Endometrium (tissue), 2 donors: Measurements from ENCODE around the gene MTOR.
"Not testable (repeated sequence)": the region's sequence is repeated elsewhere in the genome, so short reads cannot be mapped to it uniquely, and the experiment has no call there.

ENCODE experiments used
- FAIRE-seq: peaks from 2 replicates; lab custom pipeline; 2012; peaks lifted over from hg19 to GRCh38; lab: Jason Lieb, UNC
- donor health status: control.
- donor health status: control.

The MTOR gene

GRCh38 chr1:11180342-11180744 is 82.0 kb downstream of the MTOR start:
- FAIRE-seq, result no peak

DNA sequence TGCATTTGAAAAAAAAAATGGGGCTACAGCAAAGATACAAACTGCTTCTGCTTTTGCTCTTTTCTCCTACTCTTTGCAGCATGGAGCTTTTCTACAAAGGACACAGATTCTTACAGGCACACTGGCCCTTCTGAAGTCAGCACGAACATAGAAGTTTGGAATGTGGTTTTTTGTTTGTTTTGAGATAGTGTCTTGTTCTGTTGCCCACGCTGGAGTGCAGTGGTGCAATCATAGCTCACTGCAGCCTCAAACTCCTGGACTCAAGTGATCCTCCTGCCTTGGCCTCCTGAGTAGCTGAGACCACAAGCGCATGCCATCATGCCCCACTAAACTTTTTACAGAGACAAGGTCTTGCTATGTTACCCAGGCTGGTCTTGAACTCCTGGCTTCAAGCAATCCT is 82.6 kb downstream of the MTOR start:
- not testable (repeated sequence) for FAIRE-seq

DNA sequence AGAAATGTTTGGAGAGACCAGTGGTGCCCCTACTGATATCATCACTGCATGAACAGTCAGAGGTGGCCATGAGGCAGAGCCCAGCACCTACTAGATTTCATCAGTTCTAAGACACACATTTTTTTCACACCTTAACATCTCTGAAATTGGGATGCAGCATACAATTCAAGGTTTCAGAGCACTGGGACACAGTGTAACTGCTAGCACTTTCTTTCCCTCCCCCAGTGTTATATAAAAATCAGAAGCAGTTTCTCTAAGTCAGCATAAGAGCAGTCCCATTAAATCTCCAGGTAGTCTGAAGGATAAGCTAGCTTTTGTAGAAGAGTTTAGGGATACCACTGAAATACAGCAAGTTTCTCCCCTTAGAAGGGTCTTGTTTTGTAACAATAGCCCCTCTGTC is 83.2 kb downstream of the MTOR start:
- FAIRE-seq, result no peak

- no peak for FAIRE-seq
These were observed 84.0 kb downstream of the MTOR start for GRCh38 chr1:11178021-11179015.

DNA sequence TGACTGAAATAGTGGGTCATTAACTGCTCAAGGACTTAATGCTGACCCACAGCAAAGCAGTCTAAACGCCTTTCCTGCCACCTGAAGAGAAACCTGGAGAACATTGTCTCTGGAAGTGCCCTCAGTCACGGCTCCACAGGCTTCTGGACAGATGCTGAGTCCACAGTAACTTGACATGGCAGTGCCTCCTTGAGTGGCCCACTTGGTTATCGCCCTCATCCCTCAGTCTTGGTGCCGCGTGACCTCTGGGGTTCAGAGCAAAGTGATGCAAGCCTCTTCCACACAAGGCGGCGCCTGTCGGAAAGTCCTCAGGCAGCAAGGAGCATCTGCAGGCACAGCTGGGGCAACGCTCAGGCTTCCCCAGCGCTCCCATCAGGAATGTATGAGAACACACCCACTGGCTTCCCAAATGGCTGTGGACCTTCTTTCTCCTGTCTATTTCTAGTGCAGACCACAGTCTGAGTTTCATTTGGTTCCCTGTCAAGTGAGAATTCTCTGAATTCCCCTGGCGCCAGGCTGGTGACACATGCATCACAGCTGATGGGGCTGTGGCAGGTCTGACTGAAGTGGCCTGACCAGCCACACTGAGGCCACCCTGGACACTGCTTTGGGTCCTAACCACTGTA is 86.2 kb downstream of the MTOR start:
- no peak for FAIRE-seq

- FAIRE-seq, result no peak
These were observed 86.9 kb downstream of the MTOR start for GRCh38 chr1:11175461-11175860.

GRCh38 chr1:11174261-11174942 is 87.9 kb downstream of the MTOR start:
- no peak for FAIRE-seq

DNA sequence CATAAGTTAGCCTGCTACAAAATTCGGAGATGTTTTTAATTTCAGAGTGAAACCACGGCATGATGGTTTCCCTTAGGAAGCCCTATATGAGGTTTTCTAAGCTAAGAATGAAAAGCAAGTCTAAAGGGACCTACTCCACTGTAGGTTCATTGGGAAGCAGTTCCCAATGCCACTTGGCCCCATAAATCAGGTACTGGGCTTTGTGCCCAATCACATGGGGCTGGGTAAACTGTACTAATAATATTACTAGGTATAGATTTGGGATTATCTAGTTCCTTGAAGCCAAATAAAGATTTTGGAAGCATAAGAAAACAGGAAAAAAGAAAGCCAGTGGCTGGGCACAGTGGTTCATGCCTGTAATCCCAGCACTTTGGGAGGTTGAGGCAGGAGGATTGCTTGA is 92.2 kb downstream of the MTOR start:
- FAIRE-seq, result no peak

GRCh38 chr1:11169202-11169601 is 93.1 kb downstream of the MTOR start:
- no peak for FAIRE-seq

DNA sequence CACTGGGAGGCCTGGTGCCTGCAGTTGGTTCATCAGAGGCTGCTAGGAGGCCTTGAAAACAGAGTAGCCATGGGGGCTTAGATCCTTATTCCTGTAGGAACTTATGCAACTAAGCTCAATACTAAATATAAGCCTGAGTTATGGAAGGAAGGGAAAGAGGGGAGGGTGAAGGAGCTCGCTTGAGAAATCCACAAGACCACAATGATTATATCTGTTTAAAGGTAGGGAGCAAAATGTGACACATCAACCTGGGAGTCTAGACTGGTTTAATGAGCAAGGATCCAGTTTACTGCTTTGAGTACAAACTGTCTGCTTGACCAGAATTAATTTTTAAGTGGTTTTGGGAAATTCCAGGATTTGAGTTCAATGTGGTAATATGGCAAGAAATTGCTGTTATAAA is 93.6 kb downstream of the MTOR start:
- no peak for FAIRE-seq

DNA sequence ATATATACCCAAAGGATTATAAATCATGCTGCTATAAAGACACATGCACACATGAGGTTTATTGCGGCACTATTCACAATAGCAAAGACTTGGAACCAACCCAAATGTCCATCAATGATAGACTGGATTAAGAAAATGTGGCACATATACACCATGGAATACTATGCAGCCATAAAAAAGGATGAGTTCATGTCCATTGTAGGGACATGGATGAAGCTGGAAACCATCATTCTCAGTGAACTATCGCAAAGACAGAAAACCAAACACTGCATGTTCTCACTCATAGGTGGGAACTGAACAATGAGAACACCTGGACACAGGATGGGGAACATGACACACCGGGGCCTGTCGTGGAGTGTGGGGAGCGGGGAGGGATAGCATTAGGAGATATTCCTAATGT is 95.6 kb downstream of the MTOR start:
- not testable (repeated sequence) for FAIRE-seq

DNA sequence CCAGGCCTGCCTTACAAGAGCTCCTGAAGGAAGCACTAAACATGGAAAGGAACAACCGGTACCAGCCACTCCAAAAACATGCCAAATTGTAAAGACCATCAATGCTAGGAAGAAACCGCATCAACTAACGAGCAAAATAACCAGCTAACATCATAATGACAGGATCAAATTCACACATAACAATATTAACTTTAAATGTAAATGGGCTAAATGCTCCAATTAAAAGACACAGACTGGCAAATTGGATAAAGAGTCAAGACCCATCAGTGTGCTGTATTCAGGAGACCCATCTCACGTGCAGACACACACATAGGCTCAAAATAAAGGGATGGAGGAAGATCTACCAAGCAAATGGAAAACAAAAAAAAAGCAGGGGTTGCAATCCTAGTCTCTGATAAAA is 99.6 kb downstream of the MTOR start:
- FAIRE-seq, result not testable (repeated sequence)

GRCh38 chr1:11158720-11159321 is 103.5 kb downstream of the MTOR start:
- FAIRE-seq, result no peak

DNA sequence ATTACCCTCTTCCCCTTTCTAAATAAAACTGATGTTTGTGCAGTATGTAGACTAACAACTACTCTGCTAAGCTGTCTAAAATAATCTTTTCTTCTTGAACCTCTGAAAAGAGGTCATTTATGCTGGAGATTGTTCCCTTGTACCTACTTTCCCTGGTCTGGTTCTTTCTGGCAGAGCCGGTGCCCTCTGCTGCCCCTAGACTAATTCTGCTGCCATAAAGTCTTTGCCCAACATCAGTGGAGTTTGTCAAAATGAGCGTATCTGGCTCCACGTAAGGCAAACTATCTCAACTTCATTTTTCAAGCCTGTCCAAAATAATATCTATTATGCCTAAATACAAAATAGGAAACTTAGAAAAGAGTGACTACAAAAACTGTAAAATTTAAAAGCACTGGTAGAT is 104.1 kb downstream of the MTOR start:
- no peak for FAIRE-seq

- FAIRE-seq, result no peak
These were observed 104.5 kb downstream of the MTOR start for GRCh38 chr1:11157867-11158266.

DNA sequence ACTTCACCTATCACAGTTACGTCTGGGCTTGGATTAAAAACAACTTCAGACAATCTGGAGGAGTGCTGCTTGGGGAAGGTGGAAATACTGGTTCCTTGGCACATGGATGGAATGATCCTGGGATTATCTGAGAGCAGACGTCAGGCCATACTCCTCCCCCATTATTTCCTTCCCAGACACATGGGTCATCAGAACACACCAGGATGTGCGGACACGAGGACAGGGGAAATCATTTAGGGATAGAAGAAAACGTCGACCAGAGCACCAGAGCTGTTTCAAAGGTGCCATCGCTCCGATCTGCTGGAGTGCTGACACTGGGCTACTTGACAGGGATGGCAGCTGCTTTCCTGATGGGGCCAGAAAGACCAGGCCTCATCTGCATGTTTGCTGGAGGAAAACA is 105.0 kb downstream of the MTOR start:
- no peak for FAIRE-seq

GRCh38 chr1:11156963-11157362 is 105.4 kb downstream of the MTOR start:
- FAIRE-seq, result no peak

GRCh38 chr1:11156441-11156840 is 105.9 kb downstream of the MTOR start:
- no peak for FAIRE-seq

- FAIRE-seq, result no peak
These were observed 109.2 kb downstream of the MTOR start for GRCh38 chr1:11153184-11153583.

GRCh38 chr1:11152755-11153154 is 109.6 kb downstream of the MTOR start:
- no peak for FAIRE-seq

DNA sequence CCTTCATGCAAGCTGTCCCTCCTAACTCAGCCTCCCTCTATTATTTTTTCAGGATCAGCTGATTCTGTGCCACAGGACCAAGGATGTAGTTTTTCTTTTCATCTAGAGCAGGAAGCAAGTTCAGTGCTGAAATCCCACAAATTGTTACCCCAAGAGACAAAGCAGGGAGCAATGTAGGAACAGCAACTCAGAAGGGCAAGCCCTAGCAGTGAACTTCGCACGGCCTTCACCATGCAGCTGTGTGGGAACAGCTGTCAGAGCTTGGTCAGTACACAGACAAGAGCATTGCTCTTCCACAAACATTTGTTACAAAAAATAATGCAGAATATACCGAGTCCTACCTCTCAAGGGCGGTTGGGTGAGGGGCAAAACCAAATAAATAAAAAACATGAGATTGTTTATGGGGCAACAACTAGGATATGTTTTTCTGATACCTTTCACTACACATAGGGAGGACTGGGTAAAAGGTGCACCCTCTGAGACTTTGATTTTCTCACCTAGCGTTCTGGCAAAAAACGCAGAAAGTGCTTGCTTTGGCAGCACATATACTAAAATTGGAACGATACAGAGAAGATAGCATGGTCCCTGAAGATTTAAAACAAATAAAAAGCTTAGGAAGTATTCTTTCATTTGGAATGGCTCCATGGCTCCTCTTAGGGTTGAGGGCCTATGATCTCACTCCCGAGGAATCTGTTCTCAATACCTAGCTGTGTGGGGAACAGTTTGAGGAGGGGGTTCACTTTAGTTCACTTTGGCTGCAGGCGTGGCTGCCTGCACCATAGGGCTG is 110.3 kb downstream of the MTOR start:
- FAIRE-seq, result no peak

DNA sequence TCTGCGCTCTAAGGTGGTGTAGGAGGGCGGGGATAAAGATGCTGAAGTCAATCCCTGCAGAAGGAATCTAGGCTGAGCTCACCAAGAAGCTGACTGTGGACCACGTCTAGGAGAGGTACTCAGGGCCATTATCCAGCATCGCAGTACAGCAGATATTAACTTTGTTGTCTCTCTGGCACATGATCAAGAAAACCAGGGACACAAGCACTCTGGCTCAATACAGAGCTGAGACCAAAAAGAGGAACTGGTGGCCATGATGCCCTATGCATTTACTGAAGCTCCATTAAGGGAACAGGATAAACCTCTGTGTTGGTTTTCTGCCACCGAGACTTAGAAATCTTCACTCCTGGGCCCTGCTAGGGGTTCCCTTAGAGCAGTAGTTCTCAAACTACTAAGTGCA is 111.2 kb downstream of the MTOR start:
- FAIRE-seq, result no peak
